HuH-7 (cell line): ENCODE data around the gene SLC16A7.
"Not testable (repeated sequence)": the region's sequence is repeated elsewhere in the genome, so short reads cannot be mapped to it uniquely, and the experiment has no call there.

Experiments used
- DNase-seq: peaks from one replicate; pipeline ENCODE4 v3.0.0; 2011; ENCODE audit warnings: low spot score

Gene SLC16A7

GRCh38 chr12:59595883-59596540 is at the start of gene SLC16A7:
Gene SLC16A7 (plus strand): TSS chr12:59596029. CDS start chr12:59704802, 108,773 bp downstream.
- DNase-seq, result peak; percentile 73

- no peak for DNase-seq
These were observed 46.9 kb upstream of the SLC16A7 start for GRCh38 chr12:59548930-59549329.

GRCh38 chr12:59559696-59560095 is 36.1 kb upstream of the SLC16A7 start:
- no peak for DNase-seq

GRCh38 chr12:59570145-59570544 is 25.7 kb upstream of the SLC16A7 start:
- no peak for DNase-seq

GRCh38 chr12:59574406-59574805 is 21.4 kb upstream of the SLC16A7 start:
- no peak for DNase-seq

- DNase-seq, result no peak
These were observed 20.0 kb upstream of the SLC16A7 start for GRCh38 chr12:59575826-59576225.

GRCh38 chr12:59578254-59578653 is 17.6 kb upstream of the SLC16A7 start:
- DNase-seq, result no peak

GRCh38 chr12:59579631-59580030 is 16.2 kb upstream of the SLC16A7 start:
- no peak for DNase-seq

- no peak for DNase-seq
These were observed 15.8 kb upstream of the SLC16A7 start for GRCh38 chr12:59580050-59580449.

GRCh38 chr12:59583003-59583712 is 12.7 kb upstream of the SLC16A7 start:
- DNase-seq, result no peak

GRCh38 chr12:59587710-59588109 is 8.1 kb upstream of the SLC16A7 start:
- no peak for DNase-seq

GRCh38 chr12:59593761-59594160 is 2.1 kb upstream of the SLC16A7 start:
- no peak for DNase-seq

- no peak for DNase-seq
These were observed 807 bp upstream of the SLC16A7 start for GRCh38 chr12:59594943-59595500.

- peak; percentile 5 for DNase-seq
These were observed 305 bp upstream of the SLC16A7 start for GRCh38 chr12:59595565-59595882.

- DNase-seq, result peak; percentile 40
These were observed 1.6 kb downstream of the SLC16A7 start for GRCh38 chr12:59597385-59597781.

- no peak for DNase-seq
These were observed 4.3 kb downstream of the SLC16A7 start for GRCh38 chr12:59600171-59600570.

GRCh38 chr12:59603754-59604153 is 7.9 kb downstream of the SLC16A7 start:
- DNase-seq, result no peak

- DNase-seq, result not testable (repeated sequence)
These were observed 17.1 kb downstream of the SLC16A7 start for GRCh38 chr12:59612823-59613434.

GRCh38 chr12:59615392-59616165 is 19.8 kb downstream of the SLC16A7 start:
- DNase-seq, result no peak

GRCh38 chr12:59619461-59620240 is 23.8 kb downstream of the SLC16A7 start:
- DNase-seq, result no peak

GRCh38 chr12:59620326-59620725 is 24.5 kb downstream of the SLC16A7 start:
- DNase-seq, result no peak
